RWPE2 (cell line): ENCODE results near the gene BCORL1.

Experiments
- ATAC-seq: fragments of 200-7000 bp; cut with Tn5 transposase; 3 replicates; pipeline ENCODE4 v1.9.1; 2021; ENCODE audit warnings: low read depth
- DNase-seq: peaks from one replicate; pipeline ENCODE4 v3.0.0-alpha.2; 2020; ENCODE audit warnings: low spot score
- H3K27ac ChIP-seq: fragments of 450-650 bp; 2 replicates; pipeline ENCODE4 v1.5.1; 2017; ENCODE audit warnings: mild to moderate bottlenecking; ENCODE audit not compliant: poor library complexity, severe bottlenecking
- H3K27me3 ChIP-seq: fragments of 250-450 bp; sonication (Bioruptor Pico); 2 replicates; pipeline ENCODE4 v1.5.1; 2021; ENCODE audit warnings: mild to moderate bottlenecking, moderate library complexity; ENCODE audit not compliant: insufficient read depth, poor library complexity, severe bottlenecking
- H3K36me3 ChIP-seq: fragments of 250-450 bp; sonication (Bioruptor Pico); 2 replicates; pipeline ENCODE4 v1.5.1; 2020; ENCODE audit warnings: low read depth, mild to moderate bottlenecking, moderate library complexity
- H3K4me1 ChIP-seq: fragments of 250-450 bp; sonication (Bioruptor Pico); 2 replicates; pipeline ENCODE4 v1.5.1; 2021; ENCODE audit warnings: mild to moderate bottlenecking, moderate library complexity; ENCODE audit not compliant: insufficient read depth, poor library complexity, severe bottlenecking
- H3K4me3 ChIP-seq: fragments of 250-450 bp; sonication (Bioruptor Pico); 2 replicates; pipeline ENCODE4 v1.5.1; 2021; ENCODE audit warnings: mild to moderate bottlenecking, moderate library complexity; ENCODE audit not compliant: severe bottlenecking
- H3K9me3 ChIP-seq: fragments of 250-450 bp; sonication (Bioruptor Pico); 2 replicates; pipeline ENCODE4 v1.5.1; 2021; ENCODE audit warnings: mild to moderate bottlenecking, moderate library complexity; ENCODE audit not compliant: severe bottlenecking
- TF ChIP-seq, protein P1 (sequence below): fragments of 450-650 bp; IDR thresholded peaks from one replicate; pipeline ENCODE4 v1.5.1; 2017; ENCODE audit warnings: mild to moderate bottlenecking, moderate library complexity; ENCODE audit not compliant: poor library complexity, severe bottlenecking

BCORL1 gene

DNA sequence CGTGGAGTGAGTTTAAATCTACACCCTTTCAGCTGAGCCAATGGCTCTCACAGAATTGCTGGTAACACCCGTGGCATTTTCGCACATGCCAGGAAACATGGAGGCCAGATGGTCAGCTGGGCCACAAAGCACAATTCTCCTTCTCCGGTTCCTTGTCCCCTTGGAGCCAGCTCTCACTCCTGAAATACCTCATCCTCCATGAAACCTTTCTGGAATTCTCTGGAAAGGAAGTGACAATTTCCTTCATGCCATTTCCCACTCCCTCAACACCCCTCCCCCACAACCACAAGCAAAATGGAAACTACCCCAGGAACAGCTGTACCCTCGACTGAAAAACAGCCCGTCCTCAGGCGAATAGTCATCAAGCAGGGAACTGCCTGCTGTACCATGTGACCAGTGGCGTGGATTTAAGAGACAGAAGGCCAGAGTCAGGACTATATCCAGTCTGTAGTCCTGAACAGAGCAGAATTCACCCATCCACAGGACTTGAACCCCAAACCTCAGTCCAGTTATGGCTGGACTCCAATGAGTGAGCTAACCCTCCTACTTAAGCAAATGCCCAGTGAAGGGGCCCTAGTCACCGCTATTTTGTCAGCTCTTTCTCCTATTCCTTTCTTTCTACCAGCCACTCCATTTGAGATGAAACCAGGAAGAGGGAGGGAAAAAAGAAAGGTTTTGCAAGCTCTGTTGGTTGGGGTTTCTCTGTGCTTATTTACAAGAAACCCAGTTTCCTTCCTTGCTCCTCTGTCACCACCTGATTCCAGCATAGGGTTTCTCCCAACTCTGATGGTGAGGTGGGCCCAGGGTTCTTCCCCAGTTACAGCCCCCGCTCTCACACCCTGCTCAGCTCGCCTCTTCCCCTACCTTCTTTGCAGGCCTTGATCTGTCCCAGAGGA is 103.4 kb downstream of the BCORL1 start:
- Histone ChIP-seq H3K36me3 (no peaks in the 10 kb centered on the region), H3K27ac (no peak overlapping the region), H3K4me1 (no peaks in the 10 kb centered on the region), H3K4me3 (no peak overlapping the region), H3K27me3 (no peaks in the 10 kb centered on the region), H3K9me3 (no peaks in the 10 kb centered on the region)
- ATAC-seq (no peak), DNase-seq (no peak)
- TF ChIP-seq, protein P1, sequence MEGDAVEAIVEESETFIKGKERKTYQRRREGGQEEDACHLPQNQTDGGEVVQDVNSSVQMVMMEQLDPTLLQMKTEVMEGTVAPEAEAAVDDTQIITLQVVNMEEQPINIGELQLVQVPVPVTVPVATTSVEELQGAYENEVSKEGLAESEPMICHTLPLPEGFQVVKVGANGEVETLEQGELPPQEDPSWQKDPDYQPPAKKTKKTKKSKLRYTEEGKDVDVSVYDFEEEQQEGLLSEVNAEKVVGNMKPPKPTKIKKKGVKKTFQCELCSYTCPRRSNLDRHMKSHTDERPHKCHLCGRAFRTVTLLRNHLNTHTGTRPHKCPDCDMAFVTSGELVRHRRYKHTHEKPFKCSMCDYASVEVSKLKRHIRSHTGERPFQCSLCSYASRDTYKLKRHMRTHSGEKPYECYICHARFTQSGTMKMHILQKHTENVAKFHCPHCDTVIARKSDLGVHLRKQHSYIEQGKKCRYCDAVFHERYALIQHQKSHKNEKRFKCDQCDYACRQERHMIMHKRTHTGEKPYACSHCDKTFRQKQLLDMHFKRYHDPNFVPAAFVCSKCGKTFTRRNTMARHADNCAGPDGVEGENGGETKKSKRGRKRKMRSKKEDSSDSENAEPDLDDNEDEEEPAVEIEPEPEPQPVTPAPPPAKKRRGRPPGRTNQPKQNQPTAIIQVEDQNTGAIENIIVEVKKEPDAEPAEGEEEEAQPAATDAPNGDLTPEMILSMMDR = no peak

GRCh38 chrX:130086447-130087206 is 104.2 kb downstream of the BCORL1 start:
- no peak overlapping the region for H3K4me3 ChIP-seq
- H3K9me3 ChIP-seq = no peaks in the 10 kb centered on the region
- TF ChIP-seq, protein P1 = no peak
- ATAC-seq (no peak), DNase-seq (no peak)
- no peak overlapping the region for H3K27ac ChIP-seq
- H3K4me1 ChIP-seq = no peaks in the 10 kb centered on the region
- H3K27me3 ChIP-seq = no peaks in the 10 kb centered on the region
- H3K36me3 ChIP-seq = no peaks in the 10 kb centered on the region

DNA sequence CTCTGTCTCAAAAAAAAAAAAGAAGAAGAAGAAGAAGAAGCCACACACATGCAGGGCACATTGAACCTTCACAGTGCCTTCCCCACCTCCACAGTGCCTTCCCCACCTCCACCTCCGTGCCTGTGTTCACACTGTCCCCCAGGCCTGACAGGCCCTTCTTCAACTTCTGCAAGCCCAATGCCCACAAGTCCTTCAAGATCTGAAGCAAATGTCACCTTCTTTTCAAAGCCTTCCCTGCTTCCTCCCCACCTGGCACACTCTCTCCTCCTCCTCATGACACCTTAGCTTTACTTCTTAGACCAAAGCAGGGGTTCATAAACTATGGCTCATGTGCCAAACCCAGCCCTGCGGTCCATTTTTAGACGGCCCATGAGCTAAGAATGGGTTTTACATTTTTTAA is 107.9 kb downstream of the BCORL1 start:
- Histone ChIP-seq H3K4me3 (no peak overlapping the region), H3K9me3 (no peaks in the 10 kb centered on the region), H3K27me3 (no peaks in the 10 kb centered on the region), H3K36me3 (no peaks in the 10 kb centered on the region), H3K4me1 (no peaks in the 10 kb centered on the region), H3K27ac (no peak overlapping the region)
- ATAC-seq = no peak
- TF ChIP-seq, protein P1 = no peak
- no peak for DNase-seq

DNA sequence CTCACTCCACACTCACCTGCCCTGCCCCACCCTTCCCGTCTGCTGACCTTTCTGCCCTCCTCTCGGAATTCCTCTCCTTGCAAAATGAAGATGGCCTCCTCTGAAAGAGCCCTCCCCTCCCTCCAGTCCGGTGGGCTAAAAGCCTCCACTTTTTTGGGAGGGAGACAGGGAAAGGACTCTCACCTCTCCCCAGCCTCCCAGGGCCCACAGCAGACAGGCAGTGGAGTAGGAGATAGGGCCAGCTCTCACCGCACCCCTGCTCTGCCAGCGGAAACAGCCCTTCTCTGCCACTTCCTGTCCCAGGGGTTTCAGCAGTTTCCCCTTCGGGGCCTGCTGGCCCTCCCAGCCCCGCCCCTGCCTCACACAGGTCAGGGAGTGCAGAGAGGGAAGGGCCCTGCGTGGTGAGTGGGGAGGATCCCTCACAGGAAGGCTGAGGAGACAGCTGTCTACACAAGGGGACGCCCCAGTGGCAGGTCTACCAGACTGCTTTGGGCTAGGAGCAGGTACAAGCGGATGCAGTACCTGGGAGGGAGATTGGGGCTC is 109.6 kb downstream of the BCORL1 start:
- peak; percentile 50 for ATAC-seq
- H3K27ac ChIP-seq = peak overlapping the region; percentile 4

More for the DNA sequence above, 109.6 kb downstream of the BCORL1 start:
- Histone ChIP-seq H3K9me3 (no peaks in the 10 kb centered on the region), H3K4me1 (no peaks in the 10 kb centered on the region), H3K4me3 (no peak overlapping the region), H3K36me3 (no peaks in the 10 kb centered on the region), H3K27me3 (no peaks in the 10 kb centered on the region)
- DNase-seq = no peak
- TF ChIP-seq, protein P1 = no peak
